ENCODE data around the gene CLCF1.

Gene CLCF1

GRCh38 chr11:67413266-67413849, 40.0 kb upstream of the CLCF1 start:
- H3K4me1 ChIP-seq (ENCODE audit: control extremely low read depth in 1 of 4, control insufficient read depth in 4 of 4, insufficient read depth in 4 of 4, low read length in 3 of 4), result peaks cover 3 to 89% (median 85%) of the 10 kb centered on the region in 4 experiments
- 89% methylated on average over 1 of the region's 2 CpGs for WGBS (ENCODE audit: insufficient coverage)
- DNase-seq, result peak in 2 of 3 donors; percentile 53 to 73
- no peaks in the 10 kb centered on the region for H3K9me3 ChIP-seq (ENCODE audit: control extremely low read depth in 1 of 5, control insufficient read depth in 4 of 5, insufficient read depth in 2 of 5, low read depth in 1 of 5, low read length in 4 of 5)
- no peaks in the 10 kb centered on the region for H3K27me3 ChIP-seq (replicated peaks in 2 of 5; ENCODE audit: control insufficient read depth in 4 of 5, insufficient read depth in 5 of 5, low read length in 4 of 5)
- H3K27ac ChIP-seq (ENCODE audit: insufficient read depth in 1 of 2, low read depth in 1 of 2, low read length in 2 of 2, poor library complexity in 1 of 2, severe bottlenecking in 2 of 2), result no peak overlapping the region
- H3K4me3 ChIP-seq (ENCODE audit: control insufficient read depth in 1 of 7, extremely low read depth in 1 of 7, insufficient read depth in 4 of 7, low read depth in 2 of 7, low read length in 6 of 7), result no peak overlapping the region
- POLR2A ChIA-PET, result interaction anchor here (2.2 kb wide), 1 partner anchor 8 kb away, joined by 6 read pairs; no protein-coding TSS in a partner anchor
- CTCF ChIA-PET, result interaction anchor here (0.8 to 3.1 kb wide), 7 partner anchors 9 to 231 kb away, joined by 3 to 17 read pairs (median 3); partner anchors contain the start of genes PPP1CA and TBC1D10C
- peaks cover 0 to 3% (median 0%) of the 10 kb centered on the region in 4 experiments for H3K36me3 ChIP-seq (ENCODE audit: control insufficient read depth in 4 of 4, insufficient read depth in 4 of 4, low read length in 3 of 4)

GRCh38 chr11:67412495-67413179, 39.2 kb upstream of the CLCF1 start:
- ChIA-PET POLR2A (interaction anchor here (2.2 kb wide), 1 partner anchor 8 kb away, joined by 6 read pairs; no protein-coding TSS in a partner anchor), CTCF (interaction anchor here (0.6 to 3.1 kb wide), 9 partner anchors 9 to 232 kb away, joined by 3 to 17 read pairs (median 4); partner anchors contain the start of genes PPP1CA and TBC1D10C)
- Histone ChIP-seq H3K9me3 (ENCODE audit: control extremely low read depth in 1 of 5, control insufficient read depth in 4 of 5, insufficient read depth in 2 of 5, low read depth in 1 of 5, low read length in 4 of 5) (no peaks in the 10 kb centered on the region), H3K4me3 (ENCODE audit: control insufficient read depth in 1 of 7, extremely low read depth in 1 of 7, insufficient read depth in 4 of 7, low read depth in 2 of 7, low read length in 6 of 7) (no peak overlapping the region), H3K4me1 (ENCODE audit: control extremely low read depth in 1 of 4, control insufficient read depth in 4 of 4, insufficient read depth in 4 of 4, low read length in 3 of 4) (peaks cover 8 to 89% (median 85%) of the 10 kb centered on the region in 4 experiments), H3K27me3 (replicated peaks in 2 of 5; ENCODE audit: control insufficient read depth in 4 of 5, insufficient read depth in 5 of 5, low read length in 4 of 5) (no peaks in the 10 kb centered on the region), H3K27ac (ENCODE audit: insufficient read depth in 1 of 2, low read depth in 1 of 2, low read length in 2 of 2, poor library complexity in 1 of 2, severe bottlenecking in 2 of 2) (no peak overlapping the region), H3K36me3 (ENCODE audit: control insufficient read depth in 4 of 4, insufficient read depth in 4 of 4, low read length in 3 of 4) (peaks cover 0 to 10% (median under 1%) of the 10 kb centered on the region in 4 experiments)
- 80% methylated on average over 7 of the region's 9 CpGs for WGBS (ENCODE audit: insufficient coverage)
- DNase-seq, result no peak

DNA sequence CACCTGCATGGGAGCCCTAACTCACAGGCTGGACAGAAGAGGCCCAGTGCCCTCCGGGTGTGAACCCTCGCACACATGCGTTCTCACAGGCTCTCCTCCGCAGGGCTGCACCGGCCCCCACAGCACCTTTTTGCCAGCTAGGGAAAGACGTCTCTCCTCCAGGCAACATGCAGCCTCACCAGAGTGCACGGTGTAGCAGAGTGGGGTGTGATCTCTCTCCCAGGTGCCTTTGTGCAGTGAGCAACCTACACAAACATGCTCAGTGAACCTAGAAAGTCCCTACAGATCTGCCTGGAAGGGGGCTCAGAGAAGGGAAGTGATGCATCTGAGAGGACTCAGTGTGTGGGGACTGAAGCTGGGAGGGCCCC, 38.4 kb upstream of the CLCF1 start:
- H3K4me1 ChIP-seq (ENCODE audit: control extremely low read depth in 1 of 4, control insufficient read depth in 4 of 4, insufficient read depth in 4 of 4, low read length in 3 of 4), result peaks cover 8 to 89% (median 85%) of the 10 kb centered on the region in 4 experiments
- no peaks in the 10 kb centered on the region for H3K27me3 ChIP-seq (replicated peaks in 2 of 5; ENCODE audit: control insufficient read depth in 4 of 5, insufficient read depth in 5 of 5, low read length in 4 of 5)
- DNase-seq, result no peak
- H3K27ac ChIP-seq (ENCODE audit: insufficient read depth in 1 of 2, low read depth in 1 of 2, low read length in 2 of 2, poor library complexity in 1 of 2, severe bottlenecking in 2 of 2), result no peak overlapping the region
- H3K9me3 ChIP-seq (ENCODE audit: control extremely low read depth in 1 of 5, control insufficient read depth in 4 of 5, insufficient read depth in 2 of 5, low read depth in 1 of 5, low read length in 4 of 5), result no peaks in the 10 kb centered on the region
- CTCF ChIA-PET, result interaction anchor here (1.0 to 2.6 kb wide), 3 partner anchors 8 to 12 kb away, joined by 4 to 10 read pairs (median 6); partner anchors contain the start of genes PPP1CA and TBC1D10C
- POLR2A ChIA-PET, result interaction anchor here (2.2 kb wide), 1 partner anchor 9 kb away, joined by 6 read pairs; no protein-coding TSS in a partner anchor
- peaks cover 0 to 19% (median 1%) of the 10 kb centered on the region in 4 experiments for H3K36me3 ChIP-seq (ENCODE audit: control insufficient read depth in 4 of 4, insufficient read depth in 4 of 4, low read length in 3 of 4)
- H3K4me3 ChIP-seq (ENCODE audit: control insufficient read depth in 1 of 7, extremely low read depth in 1 of 7, insufficient read depth in 4 of 7, low read depth in 2 of 7, low read length in 6 of 7), result no peak overlapping the region
- WGBS (ENCODE audit: insufficient coverage), result 97% methylated on average over 6 of the region's 7 CpGs

- Histone ChIP-seq H3K9me3 (ENCODE audit: control extremely low read depth in 1 of 5, control insufficient read depth in 4 of 5, insufficient read depth in 2 of 5, low read depth in 1 of 5, low read length in 4 of 5) (no peaks in the 10 kb centered on the region), H3K27me3 (replicated peaks in 2 of 5; ENCODE audit: control insufficient read depth in 4 of 5, insufficient read depth in 5 of 5, low read length in 4 of 5) (no peaks in the 10 kb centered on the region), H3K4me1 (ENCODE audit: control extremely low read depth in 1 of 4, control insufficient read depth in 4 of 4, insufficient read depth in 4 of 4, low read length in 3 of 4) (peaks cover 8 to 89% (median 85%) of the 10 kb centered on the region in 4 experiments), H3K36me3 (ENCODE audit: control insufficient read depth in 4 of 4, insufficient read depth in 4 of 4, low read length in 3 of 4) (peaks cover 0 to 24% (median 5%) of the 10 kb centered on the region in 4 experiments), H3K27ac (ENCODE audit: insufficient read depth in 1 of 2, low read depth in 1 of 2, low read length in 2 of 2, poor library complexity in 1 of 2, severe bottlenecking in 2 of 2) (no peak overlapping the region), H3K4me3 (ENCODE audit: control insufficient read depth in 1 of 7, extremely low read depth in 1 of 7, insufficient read depth in 4 of 7, low read depth in 2 of 7, low read length in 6 of 7) (no peak overlapping the region)
- DNase-seq, result no peak
- 95% methylated on average over 11 of the region's 17 CpGs for WGBS (ENCODE audit: insufficient coverage)
- ChIA-PET CTCF (interaction anchor here (1.0 to 1.5 kb wide), 2 partner anchors 9 to 12 kb away, joined by 4 to 6 read pairs; partner anchors contain the start of gene PPP1CA), POLR2A (interaction anchor here (2.2 kb wide), 1 partner anchor 10 kb away, joined by 6 read pairs; no protein-coding TSS in a partner anchor)
These were observed 37.8 kb upstream of the CLCF1 start for GRCh38 chr11:67410984-67411784.

DNA sequence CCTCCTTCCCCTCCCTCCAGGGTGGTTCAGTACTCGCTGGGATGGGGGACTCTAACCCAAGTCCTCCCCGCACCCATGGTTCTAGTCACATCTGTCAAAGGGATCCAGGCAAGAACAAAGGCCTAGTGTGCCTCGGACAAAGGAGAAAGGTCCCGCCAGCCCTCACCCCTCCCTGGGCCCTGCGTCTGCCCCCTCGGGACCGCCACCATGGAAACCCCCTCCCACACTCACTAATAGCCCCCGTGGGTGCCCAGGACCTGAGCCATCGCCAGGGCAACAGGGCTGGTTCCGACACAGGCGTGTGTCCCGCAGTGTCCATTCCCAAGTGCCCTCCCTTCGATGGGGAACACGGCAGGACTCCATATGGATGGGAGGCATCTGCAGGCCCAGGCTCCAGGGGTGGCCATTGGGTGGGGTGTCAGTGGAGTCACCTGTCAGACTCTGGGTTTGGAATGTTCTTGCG, 37.0 kb upstream of the CLCF1 start:
- peaks cover 0 to 32% (median 9%) of the 10 kb centered on the region in 4 experiments for H3K36me3 ChIP-seq (ENCODE audit: control insufficient read depth in 4 of 4, insufficient read depth in 4 of 4, low read length in 3 of 4)
- peaks cover 8 to 90% (median 87%) of the 10 kb centered on the region in 4 experiments for H3K4me1 ChIP-seq (ENCODE audit: control extremely low read depth in 1 of 4, control insufficient read depth in 4 of 4, insufficient read depth in 4 of 4, low read length in 3 of 4)
- 93% methylated on average over 9 of the region's 15 CpGs for WGBS (ENCODE audit: insufficient coverage)
- no peak overlapping the region for H3K4me3 ChIP-seq (ENCODE audit: control insufficient read depth in 1 of 7, extremely low read depth in 1 of 7, insufficient read depth in 4 of 7, low read depth in 2 of 7, low read length in 6 of 7)
- H3K9me3 ChIP-seq (ENCODE audit: control extremely low read depth in 1 of 5, control insufficient read depth in 4 of 5, insufficient read depth in 2 of 5, low read depth in 1 of 5, low read length in 4 of 5), result no peaks in the 10 kb centered on the region
- peak overlapping the region in 1 of 2 experiments; percentile 64 for H3K27ac ChIP-seq (ENCODE audit: insufficient read depth in 1 of 2, low read depth in 1 of 2, low read length in 2 of 2, poor library complexity in 1 of 2, severe bottlenecking in 2 of 2)
- CTCF ChIA-PET, result no interaction called here
- no peaks in the 10 kb centered on the region for H3K27me3 ChIP-seq (replicated peaks in 2 of 5; ENCODE audit: control insufficient read depth in 4 of 5, insufficient read depth in 5 of 5, low read length in 4 of 5)
- POLR2A ChIA-PET, result no interaction called here
- DNase-seq, result no peak

- ChIA-PET CTCF (interaction anchor here (3.4 kb wide), 1 partner anchor 9 kb away, joined by 22 read pairs; no protein-coding TSS in a partner anchor), POLR2A (interaction anchor here (1.3 kb wide), 2 partner anchors 9 to 11 kb away, joined by 9 to 15 read pairs; no protein-coding TSS in a partner anchor)
- 9% methylated on average over 8 of the region's 13 CpGs for WGBS (ENCODE audit: insufficient coverage)
- H3K27me3 ChIP-seq (replicated peaks in 2 of 5; ENCODE audit: control insufficient read depth in 4 of 5, insufficient read depth in 5 of 5, low read length in 4 of 5), result no peaks in the 10 kb centered on the region
- peak in 2 of 3 donors; percentile 28 to 53 for DNase-seq
- peaks cover 8 to 91% (median 87%) of the 10 kb centered on the region in 4 experiments for H3K4me1 ChIP-seq (ENCODE audit: control extremely low read depth in 1 of 4, control insufficient read depth in 4 of 4, insufficient read depth in 4 of 4, low read length in 3 of 4)
- no peaks in the 10 kb centered on the region for H3K9me3 ChIP-seq (ENCODE audit: control extremely low read depth in 1 of 5, control insufficient read depth in 4 of 5, insufficient read depth in 2 of 5, low read depth in 1 of 5, low read length in 4 of 5)
- peak overlapping the region in 1 of 2 experiments; percentile 64 for H3K27ac ChIP-seq (ENCODE audit: insufficient read depth in 1 of 2, low read depth in 1 of 2, low read length in 2 of 2, poor library complexity in 1 of 2, severe bottlenecking in 2 of 2)
- peak overlapping the region in 4 of 7 experiments; percentile 46 to 58 (median 56) for H3K4me3 ChIP-seq (ENCODE audit: control insufficient read depth in 1 of 7, extremely low read depth in 1 of 7, insufficient read depth in 4 of 7, low read depth in 2 of 7, low read length in 6 of 7)
- peaks cover 0 to 37% (median 11%) of the 10 kb centered on the region in 4 experiments for H3K36me3 ChIP-seq (ENCODE audit: control insufficient read depth in 4 of 4, insufficient read depth in 4 of 4, low read length in 3 of 4)
These were observed 36.5 kb upstream of the CLCF1 start for GRCh38 chr11:67409781-67410368.
